PC-3 (cell line): ENCODE measurements around the gene TMEM233.

Source experiments
- EZH2 ChIP-seq: fragments of 300-600 bp; sonication (generic); IDR thresholded peaks from one replicate; pipeline ENCODE4 v1.6.1; 2017; ENCODE audit warnings: antibody characterized with exemption, mild to moderate bottlenecking, low read length; ENCODE audit not compliant: unreplicated experiment
- EZH2phosphoT487 ChIP-seq: fragments of 300-600 bp; sonication (generic); IDR thresholded peaks from 2 replicates; pipeline ENCODE4 v1.6.1; 2018; ENCODE audit warnings: mild to moderate bottlenecking, antibody characterized with exemption, low read length, borderline replicate concordance
- TF ChIP-seq, protein P1 (sequence below): fragments of 300-600 bp; sonication (generic); conservative IDR thresholded peaks from 2 replicates; pipeline ENCODE4 v1.5.1; 2017; ENCODE audit warnings: antibody characterized with exemption, low read depth, mild to moderate bottlenecking, low read length

DNA sequence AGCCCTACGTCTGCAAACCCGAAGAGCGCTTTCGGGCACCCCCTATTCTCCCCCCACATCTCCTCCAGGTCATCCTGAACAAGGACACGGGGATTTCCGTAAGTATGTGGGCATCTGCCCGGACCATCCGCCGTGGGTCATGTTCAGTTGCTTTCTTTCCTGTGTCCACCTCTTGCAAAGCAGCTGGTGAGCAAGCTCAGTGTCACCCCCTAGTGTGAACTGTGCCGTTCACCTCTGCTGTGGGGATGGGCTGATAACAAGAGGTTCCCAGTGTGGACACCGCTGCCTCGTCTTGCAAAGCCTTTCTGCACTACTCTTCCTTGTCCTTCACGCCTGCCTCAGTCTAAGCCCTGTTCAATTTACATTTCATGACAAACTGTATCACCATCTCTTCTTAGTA lies 83.0 kb downstream of the TMEM233 start:
- TF ChIP-seq, protein P1, sequence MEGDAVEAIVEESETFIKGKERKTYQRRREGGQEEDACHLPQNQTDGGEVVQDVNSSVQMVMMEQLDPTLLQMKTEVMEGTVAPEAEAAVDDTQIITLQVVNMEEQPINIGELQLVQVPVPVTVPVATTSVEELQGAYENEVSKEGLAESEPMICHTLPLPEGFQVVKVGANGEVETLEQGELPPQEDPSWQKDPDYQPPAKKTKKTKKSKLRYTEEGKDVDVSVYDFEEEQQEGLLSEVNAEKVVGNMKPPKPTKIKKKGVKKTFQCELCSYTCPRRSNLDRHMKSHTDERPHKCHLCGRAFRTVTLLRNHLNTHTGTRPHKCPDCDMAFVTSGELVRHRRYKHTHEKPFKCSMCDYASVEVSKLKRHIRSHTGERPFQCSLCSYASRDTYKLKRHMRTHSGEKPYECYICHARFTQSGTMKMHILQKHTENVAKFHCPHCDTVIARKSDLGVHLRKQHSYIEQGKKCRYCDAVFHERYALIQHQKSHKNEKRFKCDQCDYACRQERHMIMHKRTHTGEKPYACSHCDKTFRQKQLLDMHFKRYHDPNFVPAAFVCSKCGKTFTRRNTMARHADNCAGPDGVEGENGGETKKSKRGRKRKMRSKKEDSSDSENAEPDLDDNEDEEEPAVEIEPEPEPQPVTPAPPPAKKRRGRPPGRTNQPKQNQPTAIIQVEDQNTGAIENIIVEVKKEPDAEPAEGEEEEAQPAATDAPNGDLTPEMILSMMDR, result peak; percentile 37
- no peak for TF ChIP-seq EZH2
- TF ChIP-seq EZH2phosphoT487, result no peak
